Trophoblast cell (in vitro differentiated cells and primary cell): ENCODE data around the gene CFDP1.

Experiments used
- DNase-seq, 2 donors: peaks; one replicate each; pipeline ENCODE4 v3.0.0-alpha.2; 2016
- H2AFZ ChIP-seq: 2 replicates; pipeline ENCODE4 v1.6.1; 2013; ENCODE audit warnings: low read length, moderate library complexity, mild to moderate bottlenecking; ENCODE audit not compliant: insufficient read depth, poor library complexity
- H2AK5ac ChIP-seq: 2 replicates; pipeline ENCODE4 v1.6.1; 2013; ENCODE audit warnings: mild to moderate bottlenecking, low read length
- H2BK120ac ChIP-seq: 2 replicates; pipeline ENCODE4 v1.6.1; 2013; ENCODE audit warnings: low read length, mild to moderate bottlenecking, moderate library complexity; ENCODE audit not compliant: insufficient read depth, poor library complexity
- H2BK12ac ChIP-seq: 2 replicates; pipeline ENCODE4 v1.6.1; 2013; ENCODE audit warnings: mild to moderate bottlenecking, low read length, moderate library complexity
- H2BK5ac ChIP-seq: 2 replicates; pipeline ENCODE4 v1.6.1; 2013; ENCODE audit warnings: low read length, low read depth, moderate library complexity, mild to moderate bottlenecking; ENCODE audit not compliant: poor library complexity
- H3K14ac ChIP-seq: 2 replicates; pipeline ENCODE4 v1.6.1; 2013; ENCODE audit warnings: mild to moderate bottlenecking, low read length
- H3K18ac ChIP-seq: 2 replicates; pipeline ENCODE4 v1.6.1; 2013; ENCODE audit warnings: mild to moderate bottlenecking, low read length
- H3K23ac ChIP-seq: 2 replicates; pipeline ENCODE4 v1.6.1; 2013; ENCODE audit warnings: low read length
- H3K27ac ChIP-seq: 2 replicates; pipeline ENCODE4 v1.5.1; 2013; ENCODE audit warnings: low read depth, mild to moderate bottlenecking, inconsistent platforms, low read length, moderate library complexity
- H3K27me3 ChIP-seq: 2 replicates; pipeline ENCODE4 v1.6.1; 2013; ENCODE audit warnings: inconsistent platforms, mild to moderate bottlenecking, low read length, moderate library complexity; ENCODE audit not compliant: insufficient read depth
- H3K36me3 ChIP-seq, 2 experiments: 1 replicate in 1 of 2; 2 replicates in 1 of 2; pipeline ENCODE4 v1.6.1; 2013; ENCODE audit warnings: low read length in 2 of 2, mild to moderate bottlenecking in 2 of 2, moderate library complexity in 1 of 2; ENCODE audit not compliant: insufficient read depth in 2 of 2, control insufficient read depth in 1 of 2
- H3K4ac ChIP-seq: 2 replicates; pipeline ENCODE4 v1.6.1; 2013; ENCODE audit warnings: low read depth, mild to moderate bottlenecking, low read length, moderate library complexity
- H3K4me1 ChIP-seq, 2 experiments: 1 replicate in 1 of 2; 2 replicates in 1 of 2; pipeline ENCODE4 v1.6.1; 2013; ENCODE audit warnings: low read length in 2 of 2, mild to moderate bottlenecking in 2 of 2, moderate library complexity in 1 of 2; ENCODE audit not compliant: insufficient read depth in 2 of 2, control insufficient read depth in 1 of 2
- H3K4me2 ChIP-seq: 2 replicates; pipeline ENCODE4 v1.6.1; 2013; ENCODE audit warnings: inconsistent platforms, mild to moderate bottlenecking, low read length, moderate library complexity
- H3K4me3 ChIP-seq: 2 replicates; pipeline ENCODE4 v1.5.1; 2013; ENCODE audit warnings: mild to moderate bottlenecking, low read depth, low read length, inconsistent platforms
- H3K79me1 ChIP-seq: one replicate; pipeline ENCODE4 v1.6.1; 2013; ENCODE audit warnings: low read length
- H3K79me2 ChIP-seq: 2 replicates; pipeline ENCODE4 v1.6.1; 2013; ENCODE audit warnings: low read length, mild to moderate bottlenecking; ENCODE audit not compliant: control insufficient read depth, insufficient read depth, poor library complexity
- H3K9ac ChIP-seq: 2 replicates; pipeline ENCODE4 v1.6.1; 2013; ENCODE audit warnings: mild to moderate bottlenecking, low read length
- H3K9me3 ChIP-seq: 2 replicates; pipeline ENCODE4 v1.6.1; 2013; ENCODE audit warnings: low read depth, mild to moderate bottlenecking, control low read depth, inconsistent platforms, low read length; ENCODE audit not compliant: insufficient read depth
- H4K12ac ChIP-seq: 2 replicates; pipeline ENCODE4 v1.6.1; 2013; ENCODE audit warnings: low read depth, mild to moderate bottlenecking, low read length, moderate library complexity
- H4K8ac ChIP-seq: 2 replicates; pipeline ENCODE4 v1.6.1; 2013; ENCODE audit warnings: low read depth, mild to moderate bottlenecking, low read length, moderate library complexity
- H4K91ac ChIP-seq: one replicate; pipeline ENCODE4 v1.6.1; 2013; ENCODE audit warnings: low read depth, mild to moderate bottlenecking, low read length, moderate library complexity
- WGBS: extraction: QIAGEN DNeasy Blood & Tissue Kit; methylation state at CpG from one replicate; pipeline ENCODE4 v1.1.7; 2013; ENCODE audit warnings: missing lambda C conversion rate; ENCODE audit not compliant: insufficient read length, insufficient coverage; ENCODE audit errors: extremely low coverage; 5-methylcytosine and 5-hydroxymethylcytosine counted together

CFDP1 gene

GRCh38 chr16:75390926-75391653 is 42.2 kb downstream of the CFDP1 start:
- Histone ChIP-seq H3K79me2 (no peaks in the 10 kb centered on the region), H3K14ac (no peak overlapping the region), H3K9ac (no peak overlapping the region), H4K12ac (no peak overlapping the region), H3K4me1 (no peaks in the 10 kb centered on the region), H2BK120ac (no peak overlapping the region), H3K4me3 (no peak overlapping the region), H3K4me2 (no peak overlapping the region), H2AK5ac (no peak overlapping the region), H3K79me1 (no peaks in the 10 kb centered on the region), H4K91ac (no peak overlapping the region), H3K4ac (no peak overlapping the region), H2BK12ac (no peak overlapping the region), H2BK5ac (no peak overlapping the region), H4K8ac (no peak overlapping the region), H3K27me3 (no peaks in the 10 kb centered on the region), H2AFZ (no peak overlapping the region), H3K36me3 (peaks cover 8 to 21% of the 10 kb centered on the region in 2 experiments), H3K27ac (no peak overlapping the region), H3K23ac (no peak overlapping the region), H3K18ac (no peak overlapping the region), H3K9me3 (no peaks in the 10 kb centered on the region)
- no peak for DNase-seq
- no CpG with 5 or more reads among the region's 1 CpG for WGBS

GRCh38 chr16:75389096-75389690 is 44.1 kb downstream of the CFDP1 start:
- Histone ChIP-seq H4K12ac (no peak overlapping the region), H2BK12ac (no peak overlapping the region), H2BK5ac (no peak overlapping the region), H3K27ac (no peak overlapping the region), H3K14ac (no peak overlapping the region), H4K91ac (no peak overlapping the region), H2AFZ (no peak overlapping the region), H3K4me3 (no peak overlapping the region), H3K9ac (no peak overlapping the region), H3K79me2 (no peaks in the 10 kb centered on the region), H2AK5ac (no peak overlapping the region), H3K36me3 (peaks cover 8 to 15% of the 10 kb centered on the region in 2 experiments), H2BK120ac (no peak overlapping the region), H3K9me3 (no peaks in the 10 kb centered on the region), H4K8ac (no peak overlapping the region), H3K4me1 (no peaks in the 10 kb centered on the region), H3K4me2 (no peak overlapping the region), H3K4ac (no peak overlapping the region), H3K79me1 (no peaks in the 10 kb centered on the region), H3K27me3 (no peaks in the 10 kb centered on the region), H3K23ac (no peak overlapping the region), H3K18ac (no peak overlapping the region)
- no CpG with 5 or more reads among the region's 2 CpGs for WGBS
- no peak for DNase-seq

- no peaks in the 10 kb centered on the region for H3K9me3 ChIP-seq
- H3K79me2 ChIP-seq = no peaks in the 10 kb centered on the region
- H4K8ac ChIP-seq = no peak overlapping the region
- H2AFZ ChIP-seq = no peak overlapping the region
- H3K18ac ChIP-seq = no peak overlapping the region
- H4K12ac ChIP-seq = no peak overlapping the region
- DNase-seq = no peak
- H3K14ac ChIP-seq = no peak overlapping the region
- no peaks in the 10 kb centered on the region for H3K27me3 ChIP-seq
- no peak overlapping the region for H2BK12ac ChIP-seq
- no peak overlapping the region for H3K9ac ChIP-seq
- H2BK120ac ChIP-seq = no peak overlapping the region
- H2AK5ac ChIP-seq = no peak overlapping the region
- H3K23ac ChIP-seq = no peak overlapping the region
- no peak overlapping the region for H3K4me3 ChIP-seq
- no CpG with 5 or more reads among the region's 4 CpGs for WGBS
- no peaks in the 10 kb centered on the region for H3K79me1 ChIP-seq
- no peak overlapping the region for H3K4ac ChIP-seq
- H4K91ac ChIP-seq = no peak overlapping the region
- peaks cover 9 to 12% of the 10 kb centered on the region in 2 experiments for H3K36me3 ChIP-seq
- no peak overlapping the region for H2BK5ac ChIP-seq
- no peaks in the 10 kb centered on the region for H3K4me1 ChIP-seq
- no peak overlapping the region for H3K27ac ChIP-seq
- H3K4me2 ChIP-seq = no peak overlapping the region
Observed at GRCh38 chr16:75387951-75388350, 45.4 kb downstream of the CFDP1 start.

- H2AK5ac ChIP-seq = no peak overlapping the region
- no peak overlapping the region for H3K4me2 ChIP-seq
- no CpG with 5 or more reads among the region's 5 CpGs for WGBS
Observed at GRCh38 chr16:75385507-75386152, 47.7 kb downstream of the CFDP1 start.

More at GRCh38 chr16:75385507-75386152, 47.7 kb downstream of the CFDP1 start:
- H4K8ac ChIP-seq = no peak overlapping the region
- H4K91ac ChIP-seq = no peak overlapping the region
- no peaks in the 10 kb centered on the region for H3K4me1 ChIP-seq
- no peak overlapping the region for H2BK120ac ChIP-seq
- no peak overlapping the region for H4K12ac ChIP-seq
- no peak overlapping the region for H3K4me3 ChIP-seq
- peaks cover 3 to 7% of the 10 kb centered on the region in 2 experiments for H3K36me3 ChIP-seq
- H3K27ac ChIP-seq = no peak overlapping the region
- no peaks in the 10 kb centered on the region for H3K9me3 ChIP-seq
- no peak overlapping the region for H3K14ac ChIP-seq
- H3K23ac ChIP-seq = no peak overlapping the region
- no peaks in the 10 kb centered on the region for H3K79me2 ChIP-seq
- H3K18ac ChIP-seq = no peak overlapping the region
- peak in 1 of 2 donors; percentile 87 for DNase-seq
- H3K9ac ChIP-seq = no peak overlapping the region
- no peak overlapping the region for H2AFZ ChIP-seq
- H2BK5ac ChIP-seq = no peak overlapping the region
- H3K4ac ChIP-seq = no peak overlapping the region
- no peaks in the 10 kb centered on the region for H3K27me3 ChIP-seq
- no peak overlapping the region for H2BK12ac ChIP-seq
- H3K79me1 ChIP-seq = peaks cover 3% of the 10 kb centered on the region
